CD14-positive monocyte (primary cell): Measurements from ENCODE around the gene NINJ1. TPM values are rescaled to one million over a fixed set of nuclear protein-coding genes. Genes with fewer than 3 reads are reported as not detected.

Source experiments
- DNase-seq, 3 donors: peaks; one replicate each; pipeline ENCODE4 v3.0.0-alpha.2; 2011 to 2022
- H2AFZ ChIP-seq: 2 replicates; pipeline ENCODE4 v1.6.0; 2012; ENCODE audit warnings: mild to moderate bottlenecking, low read depth, low read length, inconsistent platforms; ENCODE audit not compliant: insufficient read depth, poor library complexity, severe bottlenecking
- H3K27ac ChIP-seq, 2 donors: 1 replicate in 1 of 2; 2 replicates in 1 of 2; pipeline ENCODE4 v1.5.1; 2012 to 2013; ENCODE audit warnings: low read length in 2 of 2, control low read depth in 1 of 2, inconsistent platforms in 1 of 2, low read depth in 1 of 2, mild to moderate bottlenecking in 1 of 2
- H3K27me3 ChIP-seq, 2 donors: one replicate each; pipeline versions ENCODE4 v1.6.0 to v1.6.1; 2011 to 2013; ENCODE audit warnings: low read length in 2 of 2; ENCODE audit not compliant: control insufficient read depth in 2 of 2, insufficient read depth in 2 of 2
- H3K36me3 ChIP-seq, 2 donors: replicated peaks in 1 of 2; 1 replicate in 1 of 2; 2 replicates in 1 of 2; pipeline versions ENCODE4 v1.5.1 to v1.6.1; 2012 to 2013; ENCODE audit warnings: low read length in 2 of 2, control low read depth in 1 of 2, inconsistent platforms in 1 of 2, mild to moderate bottlenecking in 1 of 2; ENCODE audit not compliant: insufficient read depth in 2 of 2, control insufficient read depth in 1 of 2
- H3K4me1 ChIP-seq, 2 donors: 1 replicate in 1 of 2; 2 replicates in 1 of 2; pipeline versions ENCODE4 v1.5.1 to v1.6.1; 2012 to 2013; ENCODE audit warnings: low read length in 2 of 2, control low read depth in 1 of 2, inconsistent platforms in 1 of 2, mild to moderate bottlenecking in 1 of 2, moderate library complexity in 1 of 2; ENCODE audit not compliant: insufficient read depth in 2 of 2, control insufficient read depth in 1 of 2
- H3K4me2 ChIP-seq: replicated peaks from 2 replicates; pipeline ENCODE3; 2012; ENCODE audit warnings: low read length, moderate library complexity, mild to moderate bottlenecking; ENCODE audit not compliant: poor library complexity, severe bottlenecking; ENCODE audit errors: extremely low read depth
- H3K4me3 ChIP-seq, 3 experiments: fragments of 200-600 bp in 1 of 3; sonication (generic) in 1 of 3; replicated peaks in 1 of 3; 1 replicate in 2 of 3; 2 replicates in 1 of 3; pipeline ENCODE4 v1.5.1; 2011 to 2013; ENCODE audit warnings: low read length in 3 of 3, mild to moderate bottlenecking in 3 of 3, control low read depth in 2 of 3, low read depth in 2 of 3, inconsistent platforms in 1 of 3, moderate library complexity in 1 of 3
- H3K79me2 ChIP-seq: 2 replicates; pipeline ENCODE4 v1.6.0; 2012; ENCODE audit warnings: mild to moderate bottlenecking, control low read depth, inconsistent platforms, low read length, moderate library complexity; ENCODE audit not compliant: insufficient read depth
- H3K9ac ChIP-seq: 2 replicates; pipeline ENCODE4 v1.6.0; 2017; ENCODE audit warnings: low read length, mild to moderate bottlenecking; ENCODE audit not compliant: insufficient read depth, poor library complexity, severe bottlenecking
- H3K9me3 ChIP-seq, 2 donors: replicated peaks in 1 of 2; 1 replicate in 1 of 2; 2 replicates in 1 of 2; pipeline versions ENCODE4 v1.5.1 to v1.6.1; 2012 to 2013; ENCODE audit warnings: low read length in 2 of 2, control low read depth in 1 of 2; ENCODE audit not compliant: control insufficient read depth in 1 of 2, insufficient read depth in 1 of 2
- H4K20me1 ChIP-seq: 2 replicates; pipeline ENCODE4 v1.6.0; 2012; ENCODE audit warnings: mild to moderate bottlenecking, low read length, control low read depth, moderate library complexity; ENCODE audit not compliant: insufficient read depth
- H3K27ac Mint-ChIP-seq, 7 donors: one replicate each; pipeline ENCODE4 v1.8.0; 2020; ENCODE audit warnings: mild to moderate bottlenecking in 7 of 7, mixed read lengths in 7 of 7, moderate library complexity in 6 of 7, inconsistent platforms in 2 of 7
- H3K27me3 Mint-ChIP-seq, 3 donors: one replicate each; pipeline ENCODE4 v1.8.0; 2021 to 2022; ENCODE audit warnings: low read depth in 3 of 3, mild to moderate bottlenecking in 3 of 3, mixed read lengths in 3 of 3, moderate library complexity in 3 of 3, inconsistent platforms in 1 of 3
- H3K36me3 Mint-ChIP-seq, 2 donors: one replicate each; pipeline ENCODE4 v1.8.0; 2020; ENCODE audit warnings: mixed read lengths in 2 of 2, inconsistent platforms in 1 of 2, mild to moderate bottlenecking in 1 of 2
- H3K4me1 Mint-ChIP-seq: one replicate; pipeline ENCODE4 v1.8.0; 2020; ENCODE audit warnings: mild to moderate bottlenecking, mixed read lengths
- H3K4me3 Mint-ChIP-seq, 2 donors: one replicate each; pipeline ENCODE4 v1.8.0; 2020; ENCODE audit warnings: mild to moderate bottlenecking in 2 of 2, mixed read lengths in 2 of 2, moderate library complexity in 1 of 2
- H3K9me3 Mint-ChIP-seq, 7 donors: one replicate each; pipeline ENCODE4 v1.8.0; 2020 to 2022; ENCODE audit warnings: mixed read lengths in 7 of 7, mild to moderate bottlenecking in 6 of 7, moderate library complexity in 6 of 7, inconsistent platforms in 2 of 7
- WGBS: methylation state at CpG from one replicate; pipeline ENCODE4 v1.1.5; 2013; ENCODE audit warnings: missing lambda C conversion rate; ENCODE audit not compliant: insufficient coverage; 5-methylcytosine and 5-hydroxymethylcytosine counted together
- intact Hi-C, 2 donors: fragments of 100-400 bp; cut with micrococcal nuclease; formaldehyde crosslinking; loops; one replicate each; pipeline versions ENCODE4 v1.15.0 to v1.15.1; 2023
- polyA plus RNA-seq, 3 donors: library from polyadenylated mRNA; depleted of rRNA in 1 of 3; unstranded in 2 of 3; stranded (reverse) in 1 of 3; fragments of 300-500 nt in 2 of 3; fragments of >200 nt in 1 of 3; fragmentation: Illumina TruSeq in 2 of 3; gene quantifications; 1 replicate in 2 of 3; 2 replicates in 1 of 3; pipeline ENCODE4 v1.2.3, GENCODE V29; 2012 to 2021
- TF ChIP-seq, protein P1 (sequence below): fragments of 200-600 bp; IDR thresholded peaks from one replicate; pipeline ENCODE4 v1.8.0; 2022; ENCODE audit warnings: antibody characterized with exemption, mild to moderate bottlenecking

Gene NINJ1
- polyA plus RNA-seq, 3 donors: 290 to 610 (median 469) TPM

DNA sequence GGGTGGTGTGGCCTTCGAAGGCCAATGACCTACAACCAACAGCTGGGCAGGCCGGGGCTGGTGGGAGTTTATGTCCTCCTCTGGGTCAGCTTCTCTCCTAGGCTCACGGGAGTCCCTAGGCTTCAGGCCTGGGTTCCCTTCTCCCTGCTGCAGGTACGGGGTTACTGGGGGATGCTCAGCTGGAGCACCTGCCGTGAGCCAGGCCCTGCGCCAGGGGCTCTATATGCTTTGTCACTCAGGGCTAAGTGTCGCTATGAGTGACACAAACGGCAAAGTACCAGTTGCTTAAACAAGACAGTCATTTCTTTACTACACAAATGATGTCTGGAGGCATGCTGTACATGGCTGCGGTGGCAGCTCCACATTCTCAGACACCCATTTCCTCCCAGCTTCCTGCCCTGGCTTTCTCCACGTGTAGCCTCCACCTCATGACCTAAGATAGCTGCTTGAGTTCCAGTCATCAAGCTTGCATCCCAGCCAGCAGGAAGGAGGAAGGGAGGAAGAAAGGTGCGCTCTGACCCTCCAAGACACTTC lies 22.5 kb upstream of the NINJ1 start:
- H3K27ac ChIP-seq: no peak overlapping the region
- Mint-ChIP-seq H3K4me1 (peaks cover 10% of the 10 kb centered on the region), H3K4me3 (no peak overlapping the region), H3K27me3 (peaks cover 2 to 10% (median 3%) of the 10 kb centered on the region in 3 donors), H3K27ac (peak overlapping the region in 1 of 7 donors; percentile 6), H3K36me3 (no peaks in the 10 kb centered on the region), H3K9me3 (peaks cover 0 to 3% (median 0%) of the 10 kb centered on the region in 7 donors)
- no peaks in the 10 kb centered on the region for H3K9me3 ChIP-seq
- H3K4me2 ChIP-seq: no peak overlapping the region
- no peak overlapping the region for H3K9ac ChIP-seq
- no peak overlapping the region for H2AFZ ChIP-seq
- 88% methylated on average over 5 of the region's 11 CpGs for whole genome bisulfite sequencing
- no peaks in the 10 kb centered on the region for H3K36me3 ChIP-seq
- H3K79me2 ChIP-seq: no peaks in the 10 kb centered on the region
- H3K4me1 ChIP-seq: peaks cover 6 to 10% of the 10 kb centered on the region in 2 donors
- no peak for DNase-seq
- no peaks in the 10 kb centered on the region for H3K27me3 ChIP-seq
- H3K4me3 ChIP-seq: no peak overlapping the region
- TF ChIP-seq, protein P1, sequence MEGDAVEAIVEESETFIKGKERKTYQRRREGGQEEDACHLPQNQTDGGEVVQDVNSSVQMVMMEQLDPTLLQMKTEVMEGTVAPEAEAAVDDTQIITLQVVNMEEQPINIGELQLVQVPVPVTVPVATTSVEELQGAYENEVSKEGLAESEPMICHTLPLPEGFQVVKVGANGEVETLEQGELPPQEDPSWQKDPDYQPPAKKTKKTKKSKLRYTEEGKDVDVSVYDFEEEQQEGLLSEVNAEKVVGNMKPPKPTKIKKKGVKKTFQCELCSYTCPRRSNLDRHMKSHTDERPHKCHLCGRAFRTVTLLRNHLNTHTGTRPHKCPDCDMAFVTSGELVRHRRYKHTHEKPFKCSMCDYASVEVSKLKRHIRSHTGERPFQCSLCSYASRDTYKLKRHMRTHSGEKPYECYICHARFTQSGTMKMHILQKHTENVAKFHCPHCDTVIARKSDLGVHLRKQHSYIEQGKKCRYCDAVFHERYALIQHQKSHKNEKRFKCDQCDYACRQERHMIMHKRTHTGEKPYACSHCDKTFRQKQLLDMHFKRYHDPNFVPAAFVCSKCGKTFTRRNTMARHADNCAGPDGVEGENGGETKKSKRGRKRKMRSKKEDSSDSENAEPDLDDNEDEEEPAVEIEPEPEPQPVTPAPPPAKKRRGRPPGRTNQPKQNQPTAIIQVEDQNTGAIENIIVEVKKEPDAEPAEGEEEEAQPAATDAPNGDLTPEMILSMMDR: no peak
- no peaks in the 10 kb centered on the region for H4K20me1 ChIP-seq
- intact Hi-C loops: no loop called here

DNA sequence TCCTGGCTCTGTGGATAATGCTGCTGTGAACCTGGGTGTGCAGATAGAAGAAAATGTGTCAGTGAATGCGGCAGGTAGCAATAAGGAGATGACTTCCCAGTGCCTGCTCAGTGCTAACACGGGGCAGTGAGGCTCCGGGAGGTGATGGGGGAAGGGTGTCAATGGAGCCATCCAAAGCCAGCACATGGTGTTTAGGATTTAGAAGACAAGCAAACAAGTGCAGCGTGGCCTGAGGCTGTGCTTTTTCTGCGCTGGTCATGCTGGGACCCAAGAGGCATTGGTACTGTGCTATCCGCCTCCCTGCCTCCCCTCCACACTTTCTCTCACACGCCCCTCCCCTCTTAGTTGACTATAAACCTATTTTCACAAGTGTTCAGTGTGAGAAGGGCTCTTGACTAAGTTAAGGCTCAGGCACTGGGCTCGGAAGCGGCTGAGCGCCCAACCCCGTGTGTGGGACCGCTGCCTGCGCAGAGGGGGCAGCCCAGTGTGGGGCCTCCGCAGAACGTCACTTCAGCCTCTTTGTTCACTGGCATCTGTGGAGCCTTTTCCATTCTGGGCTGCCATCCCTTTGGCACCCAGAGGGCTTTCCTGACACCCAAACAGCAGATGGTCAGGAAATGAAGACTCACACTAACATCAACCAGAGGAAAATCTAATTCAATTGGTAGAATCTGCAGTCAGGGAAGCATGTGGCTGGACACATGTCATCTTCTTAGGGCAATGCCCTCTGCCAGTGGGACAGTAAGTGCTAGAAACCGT lies 21.8 kb upstream of the NINJ1 start:
- H3K4me3 ChIP-seq: no peak overlapping the region
- TF ChIP-seq, protein P1: no peak
- H3K4me3 Mint-ChIP-seq: no peak overlapping the region
- peaks cover 10% of the 10 kb centered on the region for H3K4me1 Mint-ChIP-seq
- no peaks in the 10 kb centered on the region for H4K20me1 ChIP-seq
- no peak overlapping the region for H2AFZ ChIP-seq
- WGBS: 95% methylated on average over 12 of the region's 16 CpGs
- no peak overlapping the region for H3K27ac ChIP-seq
- peaks cover 0 to 8% (median under 1%) of the 10 kb centered on the region in 3 donors for H3K27me3 Mint-ChIP-seq
- no peaks in the 10 kb centered on the region for H3K79me2 ChIP-seq
- no peak for DNase-seq
- H3K27ac Mint-ChIP-seq: no peak overlapping the region
- H3K9ac ChIP-seq: no peak overlapping the region
- peaks cover 6 to 10% of the 10 kb centered on the region in 2 donors for H3K4me1 ChIP-seq
- peaks cover 0 to 3% (median 0%) of the 10 kb centered on the region in 7 donors for H3K9me3 Mint-ChIP-seq
- no peaks in the 10 kb centered on the region for H3K36me3 Mint-ChIP-seq
- no peaks in the 10 kb centered on the region for H3K9me3 ChIP-seq
- no peak overlapping the region for H3K4me2 ChIP-seq
- no peaks in the 10 kb centered on the region for H3K27me3 ChIP-seq
- intact Hi-C loops: no loop called here
- H3K36me3 ChIP-seq: no peaks in the 10 kb centered on the region
